Adipocyte (in vitro differentiated cells): Measurements from ENCODE around the gene TLCD3A.

ENCODE experiments used
- DNase-seq: peaks from one replicate; pipeline ENCODE4 v3.0.0-alpha.2; 2015; ENCODE audit warnings: low read depth
- H3K27me3 ChIP-seq: replicated peaks from 2 replicates; pipeline ENCODE4 v1.7.0; 2013; ENCODE audit warnings: mild to moderate bottlenecking, low read length, moderate library complexity; ENCODE audit not compliant: control insufficient read depth, insufficient read depth
- H3K36me3 ChIP-seq: 2 replicates; pipeline ENCODE4 v1.7.0; 2013; ENCODE audit warnings: low read length, mild to moderate bottlenecking, moderate library complexity; ENCODE audit not compliant: control insufficient read depth, insufficient read depth, severe bottlenecking
- H3K4me1 ChIP-seq: 2 replicates; pipeline ENCODE4 v1.7.0; 2013; ENCODE audit warnings: mild to moderate bottlenecking, low read length, moderate library complexity; ENCODE audit not compliant: control insufficient read depth, insufficient read depth
- H3K4me3 ChIP-seq: 2 replicates; pipeline ENCODE4 v1.7.0; 2013; ENCODE audit warnings: mild to moderate bottlenecking, low read length, moderate library complexity
- H3K9ac ChIP-seq: 2 replicates; pipeline ENCODE4 v1.7.0; 2013; ENCODE audit warnings: mild to moderate bottlenecking, low read length, moderate library complexity
- H3K9me3 ChIP-seq: 2 replicates; pipeline ENCODE4 v1.7.0; 2013; ENCODE audit warnings: mild to moderate bottlenecking, low read length, moderate library complexity; ENCODE audit not compliant: control insufficient read depth

TLCD3A gene

GRCh38 chr17:732067-732901 is at the start of gene TLCD3A:
Gene TLCD3A, plus strand, starts transcription at chr17:732596. Its CDS starts 52 bp downstream, at chr17:732648.
- Histone ChIP-seq H3K4me3 (peak within 1 kb of the TSS; percentile 86), H3K9ac (peak within 1 kb of the TSS; percentile 86), H3K36me3 (peaks cover 3% of the 10 kb centered on the region), H3K4me1 (peaks cover 7% of the 10 kb centered on the region), H3K9me3 (no peaks in the 10 kb centered on the region), H3K27me3 (no peaks in the 10 kb centered on the region)
- peak; percentile 91 for DNase-seq

GRCh38 chr17:683040-683439 is 49.4 kb upstream of the TLCD3A start:
- Histone ChIP-seq H3K9ac (no peak overlapping the region), H3K9me3 (no peaks in the 10 kb centered on the region), H3K4me3 (no peak overlapping the region), H3K27me3 (no peaks in the 10 kb centered on the region), H3K36me3 (peaks cover 39% of the 10 kb centered on the region), H3K4me1 (peaks cover 24% of the 10 kb centered on the region)
- no peak for DNase-seq

GRCh38 chr17:683499-684254 is 48.7 kb upstream of the TLCD3A start:
- no peak overlapping the region for H3K4me3 ChIP-seq
- peaks cover 24% of the 10 kb centered on the region for H3K4me1 ChIP-seq
- peaks cover 42% of the 10 kb centered on the region for H3K36me3 ChIP-seq
- no peaks in the 10 kb centered on the region for H3K27me3 ChIP-seq
- DNase-seq: no peak
- no peaks in the 10 kb centered on the region for H3K9me3 ChIP-seq
- no peak overlapping the region for H3K9ac ChIP-seq

DNA sequence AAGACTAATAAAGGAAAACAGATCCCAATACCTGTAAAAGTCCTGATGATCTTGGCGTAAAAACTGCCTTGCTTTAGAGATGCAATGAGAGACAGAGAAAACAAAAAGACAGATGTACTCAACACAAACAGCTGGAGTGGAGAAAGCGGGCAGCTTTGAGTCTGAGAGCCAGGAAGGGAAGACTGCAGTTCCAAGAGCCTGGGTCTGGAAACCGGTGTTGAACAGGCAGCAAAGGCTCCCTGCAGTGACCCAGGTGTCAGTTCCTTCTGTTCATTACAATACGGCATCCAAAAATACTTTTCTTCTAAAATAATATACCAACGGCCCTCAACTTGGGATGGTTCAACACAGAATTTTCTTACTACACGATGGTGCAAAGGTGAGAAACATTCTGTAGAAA is 47.4 kb upstream of the TLCD3A start:
- H3K4me1 ChIP-seq: peaks cover 26% of the 10 kb centered on the region
- H3K9me3 ChIP-seq: no peaks in the 10 kb centered on the region
- DNase-seq: no peak
- H3K36me3 ChIP-seq: peaks cover 52% of the 10 kb centered on the region
- no peaks in the 10 kb centered on the region for H3K27me3 ChIP-seq
- H3K4me3 ChIP-seq: no peak overlapping the region
- H3K9ac ChIP-seq: no peak overlapping the region

DNA sequence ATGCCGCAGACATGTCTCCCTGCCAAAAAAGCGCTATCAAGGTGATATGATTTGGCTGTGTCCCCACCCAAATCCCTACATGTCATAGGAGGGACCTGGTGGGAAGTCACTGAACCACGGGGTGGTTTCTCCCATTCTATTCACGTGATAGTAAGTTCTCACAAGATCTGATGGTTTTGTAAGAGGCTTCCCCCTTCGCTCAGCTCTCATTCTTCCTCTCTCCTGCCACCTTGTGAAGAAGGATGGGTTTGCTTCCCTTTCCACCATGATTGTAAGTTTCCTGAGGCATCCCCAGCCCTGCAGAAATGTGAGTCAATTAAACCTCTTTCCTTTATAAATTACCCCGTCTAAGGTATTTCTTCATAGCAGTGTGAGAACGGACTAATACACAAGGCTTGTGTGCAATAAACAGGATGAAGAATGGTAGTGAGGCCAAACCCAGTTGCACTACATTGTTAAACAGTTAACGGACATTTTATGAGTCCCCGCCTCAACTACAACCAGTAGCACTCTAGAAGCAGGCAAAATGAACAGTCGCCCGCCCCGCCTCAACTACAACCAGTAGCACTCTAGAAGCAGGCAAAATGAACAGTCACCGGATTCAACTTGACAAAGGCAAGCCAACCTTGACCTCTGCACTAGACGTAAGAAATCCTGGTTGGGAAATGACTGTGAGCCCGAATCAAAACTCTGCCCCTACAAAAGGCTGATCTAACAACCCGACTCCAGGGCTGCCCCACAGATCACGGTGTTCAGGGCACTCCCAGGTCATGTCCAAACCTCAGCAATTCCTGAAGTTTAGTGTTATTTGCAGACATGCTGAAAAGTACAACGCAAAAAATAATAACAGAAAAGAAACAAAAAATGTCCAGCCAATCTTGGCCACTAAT is 44.1 kb upstream of the TLCD3A start:
- Histone ChIP-seq H3K27me3 (no peaks in the 10 kb centered on the region), H3K4me3 (no peak overlapping the region), H3K36me3 (peaks cover 53% of the 10 kb centered on the region), H3K4me1 (peaks cover 21% of the 10 kb centered on the region), H3K9me3 (no peaks in the 10 kb centered on the region), H3K9ac (no peak overlapping the region)
- DNase-seq: no peak

DNA sequence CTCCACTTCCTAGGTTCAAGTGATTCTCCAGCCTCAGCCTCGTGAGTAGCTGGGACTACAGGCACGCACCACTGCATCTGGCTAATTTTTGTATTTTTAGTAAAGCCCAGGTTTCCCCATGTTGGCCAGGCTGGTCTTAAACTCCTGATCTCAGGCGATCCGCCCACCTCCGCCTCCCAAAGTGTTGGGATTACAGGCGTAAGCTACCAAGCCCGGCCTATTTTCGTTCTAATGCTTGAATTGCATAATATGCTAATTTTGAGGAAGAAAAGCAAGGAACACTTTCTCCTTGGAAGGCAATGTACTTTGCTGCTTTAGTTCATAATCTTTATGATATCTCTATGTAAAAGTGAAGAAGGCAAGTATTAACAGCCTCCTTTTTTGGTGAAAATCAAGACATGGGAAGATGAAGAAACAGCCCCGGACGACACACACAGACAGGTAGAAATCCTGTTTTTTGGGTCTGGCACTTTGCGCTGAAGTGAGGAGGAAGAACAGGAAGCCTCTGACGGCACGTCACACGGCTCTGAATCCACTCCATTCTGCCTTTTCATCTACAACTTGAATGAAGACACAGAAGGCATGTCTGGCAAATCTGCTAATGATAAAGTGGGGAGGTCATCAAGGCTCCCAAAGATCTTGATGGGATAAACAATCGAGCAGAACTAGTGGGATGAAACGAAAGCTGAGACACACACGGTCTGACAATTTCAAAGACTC is 42.7 kb upstream of the TLCD3A start:
- no peak overlapping the region for H3K4me3 ChIP-seq
- H3K27me3 ChIP-seq: no peaks in the 10 kb centered on the region
- H3K9me3 ChIP-seq: no peaks in the 10 kb centered on the region
- no peak overlapping the region for H3K9ac ChIP-seq
- H3K36me3 ChIP-seq: peaks cover 49% of the 10 kb centered on the region
- DNase-seq: no peak
- peaks cover 34% of the 10 kb centered on the region for H3K4me1 ChIP-seq

GRCh38 chr17:690361-690760 is 42.0 kb upstream of the TLCD3A start:
- Histone ChIP-seq H3K4me1 (peaks cover 36% of the 10 kb centered on the region), H3K9ac (no peak overlapping the region), H3K36me3 (peaks cover 49% of the 10 kb centered on the region), H3K27me3 (no peaks in the 10 kb centered on the region), H3K4me3 (no peak overlapping the region), H3K9me3 (no peaks in the 10 kb centered on the region)
- no peak for DNase-seq

- H3K9me3 ChIP-seq: no peaks in the 10 kb centered on the region
- H3K4me3 ChIP-seq: no peak overlapping the region
- no peaks in the 10 kb centered on the region for H3K27me3 ChIP-seq
- no peak overlapping the region for H3K9ac ChIP-seq
- H3K4me1 ChIP-seq: peaks cover 44% of the 10 kb centered on the region
- H3K36me3 ChIP-seq: peaks cover 49% of the 10 kb centered on the region
- DNase-seq: peak; percentile 59
Measured at GRCh38 chr17:691423-691822, 41.0 kb upstream of the TLCD3A start.

DNA sequence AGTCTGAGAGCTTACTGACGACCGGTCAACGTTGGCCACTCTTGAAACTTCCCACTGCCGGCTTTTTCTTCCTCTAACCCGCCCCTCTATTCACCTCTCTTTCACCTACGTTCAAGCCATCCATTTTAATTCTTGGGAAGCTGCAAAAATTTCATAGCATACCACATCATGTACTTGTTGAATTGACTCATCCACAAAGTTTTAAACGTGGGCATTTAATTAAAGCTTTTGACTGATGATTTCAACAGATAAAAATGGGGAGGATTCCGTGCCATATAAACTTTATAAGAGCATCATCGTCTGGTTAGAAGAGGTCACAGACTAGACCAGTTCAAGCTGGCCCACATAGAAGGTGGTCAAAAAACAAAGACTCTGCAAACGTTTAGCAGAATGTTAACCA is 40.3 kb upstream of the TLCD3A start:
- no peaks in the 10 kb centered on the region for H3K27me3 ChIP-seq
- no peak overlapping the region for H3K4me3 ChIP-seq
- peaks cover 53% of the 10 kb centered on the region for H3K36me3 ChIP-seq
- H3K9me3 ChIP-seq: no peaks in the 10 kb centered on the region
- peaks cover 45% of the 10 kb centered on the region for H3K4me1 ChIP-seq
- no peak overlapping the region for H3K9ac ChIP-seq
- DNase-seq: peak; percentile 58

GRCh38 chr17:693791-694638 is 38.4 kb upstream of the TLCD3A start:
- peaks cover 48% of the 10 kb centered on the region for H3K36me3 ChIP-seq
- H3K4me3 ChIP-seq: peak overlapping the region; percentile 5
- peaks cover 45% of the 10 kb centered on the region for H3K4me1 ChIP-seq
- peak overlapping the region; percentile 35 for H3K9ac ChIP-seq
- H3K27me3 ChIP-seq: no peaks in the 10 kb centered on the region
- H3K9me3 ChIP-seq: no peaks in the 10 kb centered on the region
- DNase-seq: peak; percentile 92
